ENCODE results near the gene C11orf21.

The C11orf21 gene

DNA sequence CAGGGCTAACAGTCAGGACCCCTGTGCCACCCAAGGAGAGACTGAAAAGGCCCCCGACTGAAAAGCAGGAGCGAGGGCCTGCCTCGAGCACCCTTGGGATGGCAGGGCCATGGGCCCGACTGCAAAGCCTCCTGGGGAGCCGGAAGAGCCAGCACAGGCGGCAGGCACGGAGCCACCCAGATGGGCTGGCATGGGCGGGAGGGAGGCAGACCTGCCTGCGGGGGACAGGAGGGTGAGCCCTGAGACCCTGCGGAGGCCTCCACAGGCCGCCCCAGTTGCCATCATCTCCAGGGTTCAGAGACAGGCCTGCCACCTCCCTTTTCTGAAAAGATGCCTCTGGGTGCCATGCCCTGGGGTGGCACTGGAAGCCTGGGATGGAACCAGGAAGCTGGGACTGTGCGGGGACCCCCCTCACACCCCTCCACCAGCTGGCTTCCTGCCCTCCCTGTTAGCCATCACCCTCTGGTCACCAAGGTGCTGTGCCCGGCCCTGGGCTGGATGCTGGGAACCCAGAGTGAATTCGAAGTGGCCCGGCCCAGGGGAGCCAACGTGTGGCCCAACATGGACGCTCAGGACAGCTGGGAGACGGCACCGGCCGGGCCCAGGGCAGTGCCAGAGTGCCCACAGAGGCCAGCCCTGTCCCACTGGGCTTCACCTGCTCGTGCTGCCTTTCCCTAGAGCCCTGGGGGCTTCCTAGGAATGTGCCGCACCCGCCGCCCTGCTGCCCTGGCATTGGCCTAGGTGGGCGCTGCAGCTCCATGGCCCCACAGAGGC, 13.9 kb upstream of the C11orf21 start:
- H3K4me1 Mint-ChIP-seq (ENCODE audit: low read depth), result no peaks in the 10 kb centered on the region
- no peaks in the 10 kb centered on the region for H3K9me3 Mint-ChIP-seq
- H3K27me3 Mint-ChIP-seq, result no peaks in the 10 kb centered on the region
- no peaks in the 10 kb centered on the region for H3K36me3 Mint-ChIP-seq (ENCODE audit: low read depth)
- no peak overlapping the region for H3K27ac Mint-ChIP-seq
- H3K4me3 Mint-ChIP-seq, result no peak overlapping the region

- H3K9me3 Mint-ChIP-seq, result no peaks in the 10 kb centered on the region
- H3K36me3 Mint-ChIP-seq (ENCODE audit: low read depth), result no peaks in the 10 kb centered on the region
- no peak overlapping the region for H3K4me3 Mint-ChIP-seq
- H3K27me3 Mint-ChIP-seq, result no peaks in the 10 kb centered on the region
- no peaks in the 10 kb centered on the region for H3K4me1 Mint-ChIP-seq (ENCODE audit: low read depth)
- no peak overlapping the region for H3K27ac Mint-ChIP-seq
Observed at GRCh38 chr11:2314525-2315394, 13.0 kb upstream of the C11orf21 start.

GRCh38 chr11:2314136-2314524, 12.4 kb upstream of the C11orf21 start:
- Mint-ChIP-seq H3K4me3 (no peak overlapping the region), H3K36me3 (ENCODE audit: low read depth) (no peaks in the 10 kb centered on the region), H3K9me3 (no peaks in the 10 kb centered on the region), H3K27me3 (no peaks in the 10 kb centered on the region), H3K4me1 (ENCODE audit: low read depth) (no peaks in the 10 kb centered on the region), H3K27ac (no peak overlapping the region)

- Mint-ChIP-seq H3K36me3 (ENCODE audit: low read depth) (no peaks in the 10 kb centered on the region), H3K27me3 (no peaks in the 10 kb centered on the region), H3K9me3 (no peaks in the 10 kb centered on the region), H3K4me3 (no peak overlapping the region), H3K27ac (no peak overlapping the region), H3K4me1 (ENCODE audit: low read depth) (no peaks in the 10 kb centered on the region)
Observed at GRCh38 chr11:2313051-2313951, 11.6 kb upstream of the C11orf21 start.

- Mint-ChIP-seq H3K27ac (no peak overlapping the region), H3K4me1 (ENCODE audit: low read depth) (no peaks in the 10 kb centered on the region), H3K4me3 (no peak overlapping the region)
Observed at GRCh38 chr11:2312232-2313042, 10.7 kb upstream of the C11orf21 start.

GRCh38 chr11:2311353-2312133, 9.8 kb upstream of the C11orf21 start:
- no peaks in the 10 kb centered on the region for H3K27me3 Mint-ChIP-seq
- no peaks in the 10 kb centered on the region for H3K9me3 Mint-ChIP-seq
- H3K27ac Mint-ChIP-seq, result no peak overlapping the region
- H3K4me1 Mint-ChIP-seq (ENCODE audit: low read depth), result peaks cover under 1% of the 10 kb centered on the region
- no peak overlapping the region for H3K4me3 Mint-ChIP-seq
- H3K36me3 Mint-ChIP-seq (ENCODE audit: low read depth), result no peaks in the 10 kb centered on the region

More at GRCh38 chr11:2312232-2313042, 10.7 kb upstream of the C11orf21 start:
- H3K27me3 Mint-ChIP-seq, result no peaks in the 10 kb centered on the region
- no peaks in the 10 kb centered on the region for H3K36me3 Mint-ChIP-seq (ENCODE audit: low read depth)
- H3K9me3 Mint-ChIP-seq, result no peaks in the 10 kb centered on the region

DNA sequence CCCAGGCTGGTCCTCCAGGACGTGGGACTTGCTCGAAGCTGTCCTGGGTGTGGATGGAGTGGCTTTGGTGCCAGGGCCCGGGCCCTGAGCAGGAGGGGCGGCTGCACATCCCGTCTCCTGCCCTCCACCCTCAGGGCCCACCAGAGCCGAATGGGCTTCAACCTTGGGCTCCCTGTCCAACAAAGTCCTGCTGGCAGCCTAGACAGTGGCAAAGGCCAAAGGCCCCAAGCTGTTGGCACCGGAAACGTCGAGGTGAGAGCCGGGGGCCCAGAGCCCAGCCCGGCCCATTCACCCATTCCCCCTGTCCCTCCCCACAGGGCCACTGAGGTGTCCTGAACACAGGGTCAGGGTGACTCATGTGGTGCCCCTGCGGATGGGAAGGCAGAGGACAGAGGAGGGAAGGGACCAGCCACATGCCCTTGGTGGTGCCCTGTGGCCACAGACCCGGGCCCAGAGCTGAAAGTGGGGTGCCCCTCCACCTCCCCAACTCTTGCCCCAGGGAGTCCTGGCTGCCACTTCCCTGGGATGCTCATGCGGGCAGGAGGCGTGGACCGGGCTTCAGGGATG, 9.2 kb upstream of the C11orf21 start:
- Mint-ChIP-seq H3K9me3 (no peaks in the 10 kb centered on the region), H3K36me3 (ENCODE audit: low read depth) (no peaks in the 10 kb centered on the region), H3K4me1 (ENCODE audit: low read depth) (peaks cover 7% of the 10 kb centered on the region), H3K4me3 (no peak overlapping the region), H3K27me3 (no peaks in the 10 kb centered on the region), H3K27ac (no peak overlapping the region)

DNA sequence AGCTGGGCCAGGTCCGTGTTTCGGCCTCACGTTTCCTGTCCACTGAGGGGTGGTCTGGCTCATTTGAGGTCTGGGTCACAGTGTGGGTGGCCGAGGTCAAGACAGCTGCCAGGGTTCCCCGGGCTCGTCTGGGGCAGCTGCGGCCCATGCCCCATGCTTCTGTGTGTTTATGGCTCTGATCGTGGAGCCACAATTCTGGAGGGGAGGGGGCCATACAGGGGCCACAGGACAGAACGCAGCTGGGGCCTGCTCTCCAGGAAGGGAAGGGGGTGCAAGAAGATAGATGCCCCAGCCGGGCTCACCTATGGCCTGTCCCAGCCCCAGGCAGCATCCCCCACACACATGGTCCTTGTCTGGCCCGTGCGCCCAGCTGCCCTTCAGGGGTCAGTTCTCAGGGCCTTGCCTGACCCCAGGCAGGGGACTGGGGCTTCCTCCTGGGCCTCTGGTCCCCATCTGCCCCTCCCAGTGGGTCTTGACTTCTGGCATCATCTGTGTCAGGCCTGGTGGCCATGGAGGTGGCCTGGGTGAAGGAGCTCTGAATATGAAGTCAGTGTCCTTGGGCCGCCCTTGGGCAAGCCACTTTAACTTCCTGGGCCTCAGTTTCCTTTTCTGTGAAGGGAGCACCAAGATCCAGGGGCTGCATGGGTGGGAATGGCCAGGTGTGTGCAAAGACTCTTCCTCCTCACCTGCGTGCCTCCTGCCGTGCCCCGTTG, 8.5 kb upstream of the C11orf21 start:
- no peak overlapping the region for H3K27ac Mint-ChIP-seq
- H3K4me3 Mint-ChIP-seq, result no peak overlapping the region
- no peaks in the 10 kb centered on the region for H3K27me3 Mint-ChIP-seq
- peaks cover 12% of the 10 kb centered on the region for H3K4me1 Mint-ChIP-seq (ENCODE audit: low read depth)
- H3K36me3 Mint-ChIP-seq (ENCODE audit: low read depth), result no peaks in the 10 kb centered on the region
- H3K9me3 Mint-ChIP-seq, result no peaks in the 10 kb centered on the region

DNA sequence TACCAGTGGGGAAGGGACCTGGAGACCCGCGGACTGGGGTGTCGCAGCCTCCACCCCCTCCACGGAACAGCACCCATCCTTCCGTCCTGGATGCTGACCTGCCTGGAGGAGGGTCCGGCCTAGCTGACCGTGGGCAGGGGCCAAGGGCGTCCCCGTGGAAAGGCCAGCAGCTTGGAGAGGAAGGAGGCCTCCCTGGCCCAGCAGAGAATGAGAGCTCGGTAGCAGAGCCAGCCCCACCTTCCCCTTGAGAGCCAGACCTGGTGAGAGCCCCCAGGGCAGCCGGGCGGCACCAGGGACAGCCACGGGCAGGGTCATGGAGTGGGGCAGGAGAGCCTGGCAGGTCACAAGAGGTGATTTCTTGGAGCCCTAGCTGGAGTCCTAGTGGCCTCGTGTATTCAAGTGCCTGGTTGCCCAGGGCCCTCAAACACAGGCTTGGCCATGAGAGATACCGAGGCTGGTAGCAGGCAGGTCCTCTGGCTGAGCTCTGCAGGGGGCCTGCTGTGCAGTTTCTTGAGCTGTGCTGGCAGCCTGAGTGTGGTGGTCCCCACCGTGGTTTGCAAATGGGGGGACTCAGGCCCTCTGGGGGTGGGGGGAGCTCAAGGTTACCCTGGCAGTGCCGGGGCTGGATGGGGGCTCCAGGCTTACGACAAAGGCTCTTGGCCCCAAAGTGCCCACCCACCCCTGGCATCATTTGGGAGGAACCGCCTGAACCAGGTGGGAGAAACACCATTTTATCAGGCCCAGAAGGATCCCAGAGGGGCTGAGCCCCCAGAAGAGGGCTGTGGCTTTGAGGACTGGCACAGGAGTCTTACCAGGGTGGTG, 7.7 kb upstream of the C11orf21 start:
- Mint-ChIP-seq H3K36me3 (ENCODE audit: low read depth) (no peaks in the 10 kb centered on the region), H3K4me1 (ENCODE audit: low read depth) (peaks cover 17% of the 10 kb centered on the region), H3K9me3 (no peaks in the 10 kb centered on the region), H3K27ac (no peak overlapping the region), H3K4me3 (no peak overlapping the region), H3K27me3 (no peaks in the 10 kb centered on the region)

GRCh38 chr11:2308713-2309112, 7.0 kb upstream of the C11orf21 start:
- Mint-ChIP-seq H3K9me3 (no peaks in the 10 kb centered on the region), H3K27ac (no peak overlapping the region), H3K4me3 (no peak overlapping the region), H3K4me1 (ENCODE audit: low read depth) (peaks cover 25% of the 10 kb centered on the region), H3K27me3 (no peaks in the 10 kb centered on the region), H3K36me3 (ENCODE audit: low read depth) (no peaks in the 10 kb centered on the region)

GRCh38 chr11:2307501-2308331, 6.0 kb upstream of the C11orf21 start:
- H3K27me3 Mint-ChIP-seq, result no peaks in the 10 kb centered on the region
- peaks cover 35% of the 10 kb centered on the region for H3K4me1 Mint-ChIP-seq (ENCODE audit: low read depth)
- H3K27ac Mint-ChIP-seq, result peak overlapping the region; percentile 5
- H3K4me3 Mint-ChIP-seq, result no peak overlapping the region
- H3K9me3 Mint-ChIP-seq, result no peaks in the 10 kb centered on the region
- H3K36me3 Mint-ChIP-seq (ENCODE audit: low read depth), result no peaks in the 10 kb centered on the region

Measured in stimulated activated naive CD8-positive, alpha-beta T cell treated with anti-CD3 and anti-CD28 coated beads, Interleukin-15, Interleukin-2, amounts not matched to agents 100 ng/mL and 50 ng/mL, for 24 hours (primary cell).